ENCODE data around the gene UNC93B1. TPM values are rescaled to one million over a fixed set of nuclear protein-coding genes. Genes with fewer than 3 reads are reported as not detected.

The UNC93B1 gene
- total and polyA plus RNA-seq, 2 of the 8 experiments (the other 6 are each of a cell fraction or from before 2014, with no cell fraction given) = 18.9 to 34.3 TPM

GRCh38 chr11:68006606-68007166, 2.8 kb upstream of the UNC93B1 start (continued):
- TF ChIP-seq SIX5 (IDR thresholded peaks at IDR 0.05; ENCODE audit: low read depth, low read length) = no peak
- TF ChIP-seq CHD1 (IDR thresholded peaks at IDR 0.05; ENCODE audit: low read depth, low read length) = no peak
- no peak for TF ChIP-seq TAF7 (optimal IDR thresholded peaks at IDR 0.05; ENCODE audit: borderline replicate concordance, low read depth, low read length)
- TF ChIP-seq TEAD4 (IDR thresholded peaks at IDR 0.05; ENCODE audit: low read depth, low read length) = no peak

Data from H1 (cell line).